ENCODE measurements around the gene USP43. TPM values are rescaled to one million over a fixed set of nuclear protein-coding genes. Genes with fewer than 3 reads are reported as not detected.

USP43 gene
- polyA plus RNA-seq, 1 of the 3 experiments (the other 2 are of a cell fraction) = 0.07 TPM

DNA sequence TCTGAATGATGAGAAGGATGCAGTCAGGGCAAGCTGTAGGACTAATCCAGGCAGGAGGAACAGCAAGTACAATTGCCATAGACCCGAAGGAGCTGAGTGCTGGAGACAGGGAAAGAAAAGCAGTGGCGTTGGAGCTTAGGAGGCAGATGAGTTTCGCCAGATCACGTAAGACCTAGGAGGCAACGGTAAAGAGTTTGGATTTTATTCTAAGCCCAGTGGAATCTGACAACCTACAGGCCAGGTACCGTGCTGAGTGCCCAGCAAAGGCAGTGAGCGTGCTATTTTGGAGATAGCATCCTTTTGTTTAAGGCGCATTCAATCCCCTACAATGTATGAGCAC is 1.2 kb downstream of the USP43 start:
- Histone ChIP-seq H3K9me3 (no peaks in the 10 kb centered on the region), H3K36me3 (replicated peaks in 1 of 2; ENCODE audit: control insufficient read depth in 1 of 2, insufficient read depth in 2 of 2, low read length in 1 of 2) (no peaks in the 10 kb centered on the region), H4K20me1 (ENCODE audit: insufficient read depth) (no peaks in the 10 kb centered on the region), H3K4me2 (no peak overlapping the region), H3K4me3 (ENCODE audit: low read depth in 2 of 2, low read length in 1 of 2) (no peak overlapping the region), H3K9ac (no peak overlapping the region), H3K79me2 (ENCODE audit: insufficient read depth) (no peaks in the 10 kb centered on the region), H3K27me3 (ENCODE audit: insufficient read depth) (peaks cover 52% of the 10 kb centered on the region), H3K4me1 (ENCODE audit: control insufficient read depth in 1 of 2, insufficient read depth in 2 of 2, low read depth in 1 of 2, low read length in 1 of 2) (no peaks in the 10 kb centered on the region), H3K27ac (ENCODE audit: low read depth in 2 of 2, low read length in 1 of 2) (no peak overlapping the region), H2AFZ (ENCODE audit: low read depth) (no peak overlapping the region), H3F3A (replicated peaks; ENCODE audit: insufficient read depth) (no peaks in the 10 kb centered on the region), H3K9me2 (no peaks in the 10 kb centered on the region)
- DNase-seq = no peak
- POLR2A ChIA-PET = no interaction called here
- 45% methylated on average over 7 of the region's 8 CpGs for WGBS (ENCODE audit: low lambda C conversion rate)
- TF ChIP-seq, protein P1, sequence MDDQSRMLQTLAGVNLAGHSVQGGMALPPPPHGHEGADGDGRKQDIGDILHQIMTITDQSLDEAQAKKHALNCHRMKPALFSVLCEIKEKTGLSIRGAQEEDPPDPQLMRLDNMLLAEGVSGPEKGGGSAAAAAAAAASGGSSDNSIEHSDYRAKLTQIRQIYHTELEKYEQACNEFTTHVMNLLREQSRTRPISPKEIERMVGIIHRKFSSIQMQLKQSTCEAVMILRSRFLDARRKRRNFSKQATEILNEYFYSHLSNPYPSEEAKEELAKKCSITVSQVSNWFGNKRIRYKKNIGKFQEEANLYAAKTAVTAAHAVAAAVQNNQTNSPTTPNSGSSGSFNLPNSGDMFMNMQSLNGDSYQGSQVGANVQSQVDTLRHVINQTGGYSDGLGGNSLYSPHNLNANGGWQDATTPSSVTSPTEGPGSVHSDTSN (IDR thresholded peaks at IDR 0.05) = no peak
- TF ChIP-seq RFX5 (IDR thresholded peaks at IDR 0.05; ENCODE audit: low read length) (no peak), EZH2phosphoT487 (IDR thresholded peaks at IDR 0.05; ENCODE audit: borderline replicate concordance, low read depth) (no peak), FOXM1 (IDR thresholded peaks at IDR 0.05; ENCODE audit: low read depth) (no peak), JUND (IDR thresholded peaks at IDR 0.05) (no peak), TCF12 (IDR thresholded peaks at IDR 0.05) (no peak), YY1 (IDR thresholded peaks at IDR 0.05; ENCODE audit: low read depth) (no peak), RCOR1 (IDR thresholded peaks at IDR 0.05; ENCODE audit: low read length) (no peak), RAD21 (IDR thresholded peaks at IDR 0.05; ENCODE audit: low read length) (no peak), SMC3 (IDR thresholded peaks at IDR 0.05; ENCODE audit: low read depth, low read length) (no peak), MXI1 (IDR thresholded peaks at IDR 0.05; ENCODE audit: low read depth, low read length) (no peak), RXRA (IDR thresholded peaks at IDR 0.05; ENCODE audit: borderline replicate concordance, low read depth) (no peak)
- TF ChIP-seq, protein P2, sequence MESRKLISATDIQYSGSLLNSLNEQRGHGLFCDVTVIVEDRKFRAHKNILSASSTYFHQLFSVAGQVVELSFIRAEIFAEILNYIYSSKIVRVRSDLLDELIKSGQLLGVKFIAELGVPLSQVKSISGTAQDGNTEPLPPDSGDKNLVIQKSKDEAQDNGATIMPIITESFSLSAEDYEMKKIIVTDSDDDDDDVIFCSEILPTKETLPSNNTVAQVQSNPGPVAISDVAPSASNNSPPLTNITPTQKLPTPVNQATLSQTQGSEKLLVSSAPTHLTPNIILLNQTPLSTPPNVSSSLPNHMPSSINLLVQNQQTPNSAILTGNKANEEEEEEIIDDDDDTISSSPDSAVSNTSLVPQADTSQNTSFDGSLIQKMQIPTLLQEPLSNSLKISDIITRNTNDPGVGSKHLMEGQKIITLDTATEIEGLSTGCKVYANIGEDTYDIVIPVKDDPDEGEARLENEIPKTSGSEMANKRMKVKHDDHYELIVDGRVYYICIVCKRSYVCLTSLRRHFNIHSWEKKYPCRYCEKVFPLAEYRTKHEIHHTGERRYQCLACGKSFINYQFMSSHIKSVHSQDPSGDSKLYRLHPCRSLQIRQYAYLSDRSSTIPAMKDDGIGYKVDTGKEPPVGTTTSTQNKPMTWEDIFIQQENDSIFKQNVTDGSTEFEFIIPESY (IDR thresholded peaks at IDR 0.05; ENCODE audit: borderline replicate concordance, low read depth) = no peak
- TF ChIP-seq, protein P3, sequence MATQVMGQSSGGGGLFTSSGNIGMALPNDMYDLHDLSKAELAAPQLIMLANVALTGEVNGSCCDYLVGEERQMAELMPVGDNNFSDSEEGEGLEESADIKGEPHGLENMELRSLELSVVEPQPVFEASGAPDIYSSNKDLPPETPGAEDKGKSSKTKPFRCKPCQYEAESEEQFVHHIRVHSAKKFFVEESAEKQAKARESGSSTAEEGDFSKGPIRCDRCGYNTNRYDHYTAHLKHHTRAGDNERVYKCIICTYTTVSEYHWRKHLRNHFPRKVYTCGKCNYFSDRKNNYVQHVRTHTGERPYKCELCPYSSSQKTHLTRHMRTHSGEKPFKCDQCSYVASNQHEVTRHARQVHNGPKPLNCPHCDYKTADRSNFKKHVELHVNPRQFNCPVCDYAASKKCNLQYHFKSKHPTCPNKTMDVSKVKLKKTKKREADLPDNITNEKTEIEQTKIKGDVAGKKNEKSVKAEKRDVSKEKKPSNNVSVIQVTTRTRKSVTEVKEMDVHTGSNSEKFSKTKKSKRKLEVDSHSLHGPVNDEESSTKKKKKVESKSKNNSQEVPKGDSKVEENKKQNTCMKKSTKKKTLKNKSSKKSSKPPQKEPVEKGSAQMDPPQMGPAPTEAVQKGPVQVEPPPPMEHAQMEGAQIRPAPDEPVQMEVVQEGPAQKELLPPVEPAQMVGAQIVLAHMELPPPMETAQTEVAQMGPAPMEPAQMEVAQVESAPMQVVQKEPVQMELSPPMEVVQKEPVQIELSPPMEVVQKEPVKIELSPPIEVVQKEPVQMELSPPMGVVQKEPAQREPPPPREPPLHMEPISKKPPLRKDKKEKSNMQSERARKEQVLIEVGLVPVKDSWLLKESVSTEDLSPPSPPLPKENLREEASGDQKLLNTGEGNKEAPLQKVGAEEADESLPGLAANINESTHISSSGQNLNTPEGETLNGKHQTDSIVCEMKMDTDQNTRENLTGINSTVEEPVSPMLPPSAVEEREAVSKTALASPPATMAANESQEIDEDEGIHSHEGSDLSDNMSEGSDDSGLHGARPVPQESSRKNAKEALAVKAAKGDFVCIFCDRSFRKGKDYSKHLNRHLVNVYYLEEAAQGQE (IDR thresholded peaks at IDR 0.05; ENCODE audit: low read depth, low read length) = no peak
- TF ChIP-seq, protein P4, sequence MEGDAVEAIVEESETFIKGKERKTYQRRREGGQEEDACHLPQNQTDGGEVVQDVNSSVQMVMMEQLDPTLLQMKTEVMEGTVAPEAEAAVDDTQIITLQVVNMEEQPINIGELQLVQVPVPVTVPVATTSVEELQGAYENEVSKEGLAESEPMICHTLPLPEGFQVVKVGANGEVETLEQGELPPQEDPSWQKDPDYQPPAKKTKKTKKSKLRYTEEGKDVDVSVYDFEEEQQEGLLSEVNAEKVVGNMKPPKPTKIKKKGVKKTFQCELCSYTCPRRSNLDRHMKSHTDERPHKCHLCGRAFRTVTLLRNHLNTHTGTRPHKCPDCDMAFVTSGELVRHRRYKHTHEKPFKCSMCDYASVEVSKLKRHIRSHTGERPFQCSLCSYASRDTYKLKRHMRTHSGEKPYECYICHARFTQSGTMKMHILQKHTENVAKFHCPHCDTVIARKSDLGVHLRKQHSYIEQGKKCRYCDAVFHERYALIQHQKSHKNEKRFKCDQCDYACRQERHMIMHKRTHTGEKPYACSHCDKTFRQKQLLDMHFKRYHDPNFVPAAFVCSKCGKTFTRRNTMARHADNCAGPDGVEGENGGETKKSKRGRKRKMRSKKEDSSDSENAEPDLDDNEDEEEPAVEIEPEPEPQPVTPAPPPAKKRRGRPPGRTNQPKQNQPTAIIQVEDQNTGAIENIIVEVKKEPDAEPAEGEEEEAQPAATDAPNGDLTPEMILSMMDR (IDR thresholded peaks at IDR 0.05) = no peak
- TF ChIP-seq, protein P5, sequence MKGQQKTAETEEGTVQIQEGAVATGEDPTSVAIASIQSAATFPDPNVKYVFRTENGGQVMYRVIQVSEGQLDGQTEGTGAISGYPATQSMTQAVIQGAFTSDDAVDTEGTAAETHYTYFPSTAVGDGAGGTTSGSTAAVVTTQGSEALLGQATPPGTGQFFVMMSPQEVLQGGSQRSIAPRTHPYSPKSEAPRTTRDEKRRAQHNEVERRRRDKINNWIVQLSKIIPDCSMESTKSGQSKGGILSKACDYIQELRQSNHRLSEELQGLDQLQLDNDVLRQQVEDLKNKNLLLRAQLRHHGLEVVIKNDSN (IDR thresholded peaks at IDR 0.05; ENCODE audit: borderline replicate concordance, low read depth) = no peak
- TF ChIP-seq, protein P6, sequence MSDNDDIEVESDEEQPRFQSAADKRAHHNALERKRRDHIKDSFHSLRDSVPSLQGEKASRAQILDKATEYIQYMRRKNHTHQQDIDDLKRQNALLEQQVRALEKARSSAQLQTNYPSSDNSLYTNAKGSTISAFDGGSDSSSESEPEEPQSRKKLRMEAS (IDR thresholded peaks at IDR 0.05; ENCODE audit: low read depth) = no peak
- CTCF ChIA-PET = no interaction called here
